Measurements from ENCODE around the gene CAND2. TPM values are rescaled to one million over a fixed set of nuclear protein-coding genes. Genes with fewer than 3 reads are reported as not detected.
"Not testable (repeated sequence)": the region's sequence is repeated elsewhere in the genome, so short reads cannot be mapped to it uniquely, and the experiment has no call there.

Gene CAND2
- total RNA-seq, 1 experiment from 2014 or later: 8.2 TPM

- no peak for DNase-seq (ENCODE audit: low spot score)
- intact Hi-C loops (cut with micrococcal nuclease; ENCODE audit: unreplicated experiment): no loop called here
- Histone ChIP-seq H3K27ac (ENCODE audit: low read depth, low read length, poor library complexity, severe bottlenecking) (no peak overlapping the region), H3K27me3 (replicated peaks; ENCODE audit: insufficient read depth, low read depth, low read length, poor library complexity) (no peaks in the 10 kb centered on the region), H3K4me1 (ENCODE audit: insufficient read depth, low read length, poor library complexity, severe bottlenecking) (no peaks in the 10 kb centered on the region), H3K9me3 (ENCODE audit: low read depth, low read length, poor library complexity, severe bottlenecking) (no peaks in the 10 kb centered on the region), H3K36me3 (ENCODE audit: insufficient read depth, low read length, poor library complexity, severe bottlenecking) (no peaks in the 10 kb centered on the region), H3K4me3 (ENCODE audit: low read depth, low read length, poor library complexity, severe bottlenecking) (no peak overlapping the region)
- POLR2A ChIA-PET (ENCODE audit: low non-redundant PET): no interaction called here
- no TSS peak for BruUV-seq (replicated peaks)
- TF ChIP-seq CTCF (conservative IDR thresholded peaks at IDR 0.05; ENCODE audit: low read depth, low read length) (no peak), EZH2 (IDR thresholded peaks at IDR 0.05; ENCODE audit: borderline replicate concordance, low read depth, low read length, poor library complexity, severe bottlenecking) (no peak)
- CTCF ChIA-PET: no interaction called here
These were observed 80.6 kb downstream of the CAND2 start for GRCh38 chr3:12877040-12877439.

- intact Hi-C loops (cut with micrococcal nuclease; ENCODE audit: unreplicated experiment): no loop called here
- Histone ChIP-seq H3K9me3 (ENCODE audit: low read depth, low read length, poor library complexity, severe bottlenecking) (no peaks in the 10 kb centered on the region), H3K36me3 (ENCODE audit: insufficient read depth, low read length, poor library complexity, severe bottlenecking) (no peaks in the 10 kb centered on the region), H3K4me1 (ENCODE audit: insufficient read depth, low read length, poor library complexity, severe bottlenecking) (no peaks in the 10 kb centered on the region), H3K4me3 (ENCODE audit: low read depth, low read length, poor library complexity, severe bottlenecking) (no peak overlapping the region), H3K27me3 (replicated peaks; ENCODE audit: insufficient read depth, low read depth, low read length, poor library complexity) (no peaks in the 10 kb centered on the region), H3K27ac (ENCODE audit: low read depth, low read length, poor library complexity, severe bottlenecking) (no peak overlapping the region)
- CTCF ChIA-PET: no interaction called here
- no peak for TF ChIP-seq EZH2 (IDR thresholded peaks at IDR 0.05; ENCODE audit: borderline replicate concordance, low read depth, low read length, poor library complexity, severe bottlenecking)
- no peak for TF ChIP-seq CTCF (conservative IDR thresholded peaks at IDR 0.05; ENCODE audit: low read depth, low read length)
- POLR2A ChIA-PET (ENCODE audit: low non-redundant PET): no interaction called here
- no peak for DNase-seq (ENCODE audit: low spot score)
- no TSS peak for BruUV-seq (replicated peaks)
These were observed 81.7 kb downstream of the CAND2 start for GRCh38 chr3:12878141-12878574.

- CTCF ChIA-PET; H3K27me3 ChIP-seq (replicated peaks; ENCODE audit: insufficient read depth, low read depth, low read length, poor library complexity); DNase-seq (ENCODE audit: low spot score); H3K27ac ChIP-seq (ENCODE audit: low read depth, low read length, poor library complexity, severe bottlenecking); H3K36me3 ChIP-seq (ENCODE audit: insufficient read depth, low read length, poor library complexity, severe bottlenecking); intact Hi-C loops (cut with micrococcal nuclease; ENCODE audit: unreplicated experiment); POLR2A ChIA-PET (ENCODE audit: low non-redundant PET); H3K4me3 ChIP-seq (ENCODE audit: low read depth, low read length, poor library complexity, severe bottlenecking); H3K9me3 ChIP-seq (ENCODE audit: low read depth, low read length, poor library complexity, severe bottlenecking); H3K4me1 ChIP-seq (ENCODE audit: insufficient read depth, low read length, poor library complexity, severe bottlenecking); BruUV-seq (replicated peaks): not testable (repeated sequence)
These were observed 82.3 kb downstream of the CAND2 start for GRCh38 chr3:12878758-12879157.

- CTCF ChIA-PET: no interaction called here
- no peak for DNase-seq (ENCODE audit: low spot score)
- H3K4me3 ChIP-seq (ENCODE audit: low read depth, low read length, poor library complexity, severe bottlenecking): no peak overlapping the region
- TF ChIP-seq CTCF (conservative IDR thresholded peaks at IDR 0.05; ENCODE audit: low read depth, low read length) (no peak), EZH2 (IDR thresholded peaks at IDR 0.05; ENCODE audit: borderline replicate concordance, low read depth, low read length, poor library complexity, severe bottlenecking) (no peak)
- POLR2A ChIA-PET (ENCODE audit: low non-redundant PET): no interaction called here
- BruUV-seq (replicated peaks): no TSS peak
- peaks cover 3% of the 10 kb centered on the region for H3K4me1 ChIP-seq (ENCODE audit: insufficient read depth, low read length, poor library complexity, severe bottlenecking)
- H3K36me3 ChIP-seq (ENCODE audit: insufficient read depth, low read length, poor library complexity, severe bottlenecking): no peaks in the 10 kb centered on the region
- H3K9me3 ChIP-seq (ENCODE audit: low read depth, low read length, poor library complexity, severe bottlenecking): no peaks in the 10 kb centered on the region
- no peaks in the 10 kb centered on the region for H3K27me3 ChIP-seq (replicated peaks; ENCODE audit: insufficient read depth, low read depth, low read length, poor library complexity)
- intact Hi-C loops (cut with micrococcal nuclease; ENCODE audit: unreplicated experiment): no loop called here
- no peak overlapping the region for H3K27ac ChIP-seq (ENCODE audit: low read depth, low read length, poor library complexity, severe bottlenecking)
These were observed 82.8 kb downstream of the CAND2 start for GRCh38 chr3:12879191-12879815.

- H3K27me3 ChIP-seq (replicated peaks; ENCODE audit: insufficient read depth, low read depth, low read length, poor library complexity); CTCF ChIA-PET; H3K27ac ChIP-seq (ENCODE audit: low read depth, low read length, poor library complexity, severe bottlenecking); H3K4me3 ChIP-seq (ENCODE audit: low read depth, low read length, poor library complexity, severe bottlenecking); H3K9me3 ChIP-seq (ENCODE audit: low read depth, low read length, poor library complexity, severe bottlenecking); POLR2A ChIA-PET (ENCODE audit: low non-redundant PET); intact Hi-C loops (cut with micrococcal nuclease; ENCODE audit: unreplicated experiment); BruUV-seq (replicated peaks); DNase-seq (ENCODE audit: low spot score); H3K36me3 ChIP-seq (ENCODE audit: insufficient read depth, low read length, poor library complexity, severe bottlenecking); H3K4me1 ChIP-seq (ENCODE audit: insufficient read depth, low read length, poor library complexity, severe bottlenecking): not testable (repeated sequence)
These were observed 85.4 kb downstream of the CAND2 start for GRCh38 chr3:12881858-12882257.
